DMS114 treated with DMSO at 0.1 percent for 48 hours (cell line): ENCODE data around the gene STX18.
"Not testable (repeated sequence)": the region's sequence is repeated elsewhere in the genome, so short reads cannot be mapped to it uniquely, and the experiment has no call there.

Experiments used
- DNase-seq: peaks from one replicate; lab custom pipeline; 2025; ENCODE audit not compliant: unreplicated experiment; lab: John Stamatoyannopoulos, UW

Gene STX18

DNA sequence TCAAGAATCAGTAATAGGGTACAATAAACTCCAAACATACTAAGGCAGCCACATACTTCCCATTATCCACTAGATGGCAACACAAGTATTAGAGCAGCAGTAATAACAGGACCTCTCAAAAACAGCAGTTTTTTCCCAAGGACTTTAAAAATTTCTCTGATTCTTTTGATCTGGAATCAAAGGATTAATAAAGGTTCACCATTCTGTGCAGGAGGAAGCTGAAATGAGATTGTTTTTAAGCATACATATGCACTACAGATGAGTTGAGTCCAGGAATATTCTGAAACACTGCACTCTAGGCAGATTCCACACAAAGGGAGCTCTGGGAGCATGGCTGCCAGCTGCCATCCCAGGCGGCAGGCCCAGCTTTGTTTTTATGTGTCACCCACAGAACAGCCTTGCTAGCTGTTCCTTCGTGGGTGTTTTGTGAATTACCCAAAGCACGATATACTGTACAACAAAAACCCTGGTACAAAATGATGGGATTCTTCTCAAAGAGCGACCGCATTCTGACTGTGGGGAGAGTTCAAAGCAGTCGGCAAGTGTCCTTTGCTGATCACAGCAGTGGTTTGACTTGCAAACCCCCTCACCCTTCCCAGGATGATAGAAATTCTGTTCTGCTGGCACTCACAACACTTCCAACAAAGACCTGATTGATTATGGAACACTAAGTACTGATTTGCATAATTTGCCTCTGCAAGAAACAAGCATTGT, 61.0 kb downstream of the STX18 start:
- no peak for DNase-seq

DNA sequence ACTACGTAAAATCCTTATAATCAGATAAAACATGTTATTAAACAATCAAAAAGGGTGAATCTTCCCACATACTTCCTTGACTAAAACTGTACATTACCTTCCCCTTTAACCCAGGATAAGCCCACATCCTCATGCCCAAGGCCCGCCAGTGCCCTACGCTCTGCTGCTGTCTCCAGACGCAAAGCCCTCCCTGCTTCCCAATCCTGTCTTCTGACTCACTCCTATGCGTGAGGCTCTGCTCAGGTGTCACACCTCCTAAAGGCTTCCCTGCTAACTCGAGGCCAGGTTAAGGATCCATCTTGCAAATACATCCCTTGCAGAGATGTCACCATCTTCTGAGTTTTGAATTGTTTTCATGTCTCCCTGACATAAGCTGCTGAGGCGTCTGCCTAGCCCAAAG, 61.6 kb downstream of the STX18 start:
- DNase-seq = no peak

DNA sequence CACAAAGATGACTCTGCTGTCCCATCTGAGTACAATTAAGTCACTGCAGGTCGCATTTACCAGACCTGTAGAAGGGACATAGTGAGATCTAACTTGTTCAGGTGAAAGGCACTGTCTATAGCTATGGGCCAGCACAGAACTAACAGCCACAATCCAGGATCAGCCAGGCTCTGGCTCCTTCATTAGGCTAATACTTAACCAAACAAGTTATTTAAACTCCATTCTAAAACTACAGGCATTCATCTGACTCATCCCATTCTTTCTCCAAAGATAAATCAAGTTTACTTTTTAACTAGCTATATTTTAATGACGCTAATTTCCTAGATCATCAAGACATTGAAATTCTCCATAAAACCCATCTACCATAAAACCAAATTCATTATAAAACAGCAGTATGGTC, 62.5 kb downstream of the STX18 start:
- no peak for DNase-seq

DNA sequence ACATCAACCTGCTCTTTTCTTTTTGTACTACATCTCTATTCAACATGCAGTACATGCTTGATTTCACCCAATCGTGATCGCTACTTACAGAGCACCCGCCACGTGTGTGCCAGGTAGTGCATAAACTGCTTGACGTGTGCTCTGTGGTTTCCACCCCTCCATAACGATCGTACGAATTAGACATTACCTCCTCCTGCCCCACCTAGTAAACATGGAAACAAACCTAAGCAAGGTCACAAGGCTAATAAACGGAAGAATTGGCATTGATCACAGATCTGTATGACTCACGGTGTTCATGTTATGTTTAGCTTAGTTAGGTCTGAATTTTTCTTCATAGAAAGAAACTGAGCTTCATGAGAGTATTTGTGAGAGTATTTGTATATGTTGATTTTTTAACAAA, 64.1 kb downstream of the STX18 start:
- DNase-seq = no peak

DNA sequence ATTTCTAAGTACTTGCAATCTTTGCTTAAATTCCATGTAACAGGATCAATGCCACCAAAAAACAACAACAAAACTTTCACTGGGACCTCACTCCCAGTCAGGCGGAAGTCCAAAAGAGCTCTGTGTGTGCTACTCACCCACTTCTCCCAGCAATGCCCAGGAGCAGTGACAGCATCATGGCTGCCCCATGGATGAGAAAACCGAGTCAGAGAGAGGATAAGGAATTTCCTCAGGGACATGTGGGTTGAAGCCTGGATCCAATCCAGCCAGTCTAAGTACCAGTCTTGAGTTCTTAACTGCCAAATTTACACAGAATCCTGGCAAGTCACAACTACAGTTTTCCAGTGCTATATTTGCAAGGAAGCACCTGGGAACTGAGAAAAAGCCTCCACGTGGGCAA, 64.5 kb downstream of the STX18 start:
- no peak for DNase-seq

DNA sequence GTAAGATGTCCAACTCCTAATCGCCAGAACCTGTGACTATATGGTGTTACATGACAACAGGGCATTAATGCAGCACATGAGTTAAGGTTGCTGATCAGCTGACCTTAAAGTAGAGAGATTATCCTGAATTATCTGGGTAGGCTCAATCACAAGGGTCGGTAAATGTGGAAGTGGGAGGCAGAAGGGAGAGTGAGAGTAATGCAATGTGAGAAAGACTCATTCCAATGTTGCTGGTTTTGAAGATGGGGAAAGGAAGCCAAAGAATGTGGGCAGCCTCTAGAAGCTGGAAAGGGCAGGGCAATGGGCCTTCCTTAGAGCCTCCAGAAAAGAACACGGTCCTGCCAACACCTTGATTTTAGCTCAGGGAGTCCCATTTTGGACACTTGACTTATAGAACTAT, 67.4 kb downstream of the STX18 start:
- DNase-seq = no peak

DNA sequence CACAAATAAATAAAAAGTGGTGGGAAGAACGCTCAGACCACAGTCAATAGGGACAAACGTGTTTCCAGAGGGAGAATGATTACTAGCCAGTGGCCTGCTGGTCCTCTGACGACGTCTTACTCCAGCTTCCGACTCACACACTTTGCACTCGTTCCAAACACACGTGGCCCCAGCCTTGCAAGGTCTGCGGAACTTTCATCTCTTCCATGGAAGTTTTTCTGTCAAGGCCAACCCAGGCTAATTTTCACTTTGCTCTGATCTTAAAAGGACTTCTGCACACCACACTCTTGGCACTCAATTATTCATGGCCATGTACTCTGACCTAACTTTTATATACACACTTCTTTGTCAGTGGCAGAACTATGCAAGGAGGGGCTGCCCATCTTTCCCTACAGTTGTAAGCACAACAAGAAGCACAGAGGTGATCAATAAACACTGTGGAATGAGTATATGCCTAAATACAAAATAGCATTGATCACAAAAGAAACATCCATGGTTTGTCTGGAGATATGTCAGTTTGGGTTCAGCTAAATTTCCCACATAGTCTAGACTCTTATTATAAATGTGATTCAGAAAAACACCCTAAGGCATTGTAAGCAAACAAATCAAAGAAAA, 69.4 kb downstream of the STX18 start:
- DNase-seq = no peak

DNA sequence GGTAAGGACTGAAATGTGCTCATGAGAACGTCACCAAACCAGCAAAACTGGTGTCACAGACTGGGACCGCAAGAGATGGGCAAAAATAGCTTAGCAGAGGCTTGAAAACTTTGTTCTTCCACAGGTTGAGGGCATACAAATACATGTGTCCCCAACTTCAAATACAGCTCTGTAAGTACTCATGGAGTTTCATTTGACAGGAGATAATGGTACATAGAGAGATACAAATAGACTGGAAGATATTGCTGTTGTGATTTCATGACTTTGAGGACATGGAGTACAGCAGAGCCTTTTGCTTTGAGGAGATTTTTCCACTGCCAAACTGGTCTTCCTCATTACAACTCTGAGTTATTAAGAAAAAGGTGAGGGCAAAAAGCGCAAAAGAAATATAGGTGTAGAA, 70.7 kb downstream of the STX18 start:
- DNase-seq = no peak

DNA sequence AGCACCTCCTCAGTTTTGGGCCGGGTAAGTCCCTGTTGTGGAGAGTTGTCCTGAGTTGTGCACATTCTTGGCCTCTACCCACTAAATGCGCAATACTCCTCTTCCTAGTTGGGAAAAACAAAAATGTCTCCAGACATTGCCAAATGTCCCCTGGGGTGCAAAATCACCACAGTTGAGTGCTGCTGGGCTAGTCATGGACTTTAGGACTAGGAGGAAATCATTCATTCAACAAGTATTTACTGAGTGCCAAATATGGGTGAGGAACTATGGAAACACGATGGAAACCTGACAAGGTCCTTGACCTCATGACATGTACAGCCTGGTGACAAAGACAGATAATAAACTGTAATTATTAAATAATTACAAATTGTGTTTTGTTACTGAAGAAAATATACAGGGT, 71.6 kb downstream of the STX18 start:
- DNase-seq = no peak

DNA sequence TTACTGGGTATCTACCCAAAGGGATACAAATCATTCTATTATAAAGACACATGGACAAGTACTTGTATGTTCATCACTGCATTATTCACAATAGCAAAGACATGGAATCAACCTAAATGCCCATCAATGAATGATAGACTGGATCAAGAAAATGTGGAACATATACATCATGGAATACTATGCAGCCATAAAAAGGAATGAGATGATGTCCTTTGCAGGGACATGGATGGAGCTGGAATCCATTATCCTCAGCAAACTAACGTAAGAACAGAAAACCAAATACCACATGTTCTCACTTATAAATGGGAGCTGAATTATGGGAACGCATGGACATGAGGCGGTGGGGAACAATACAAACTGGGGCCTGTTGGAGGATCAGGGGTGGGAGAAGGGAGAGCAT, 76.6 kb downstream of the STX18 start:
- not testable (repeated sequence) for DNase-seq

DNA sequence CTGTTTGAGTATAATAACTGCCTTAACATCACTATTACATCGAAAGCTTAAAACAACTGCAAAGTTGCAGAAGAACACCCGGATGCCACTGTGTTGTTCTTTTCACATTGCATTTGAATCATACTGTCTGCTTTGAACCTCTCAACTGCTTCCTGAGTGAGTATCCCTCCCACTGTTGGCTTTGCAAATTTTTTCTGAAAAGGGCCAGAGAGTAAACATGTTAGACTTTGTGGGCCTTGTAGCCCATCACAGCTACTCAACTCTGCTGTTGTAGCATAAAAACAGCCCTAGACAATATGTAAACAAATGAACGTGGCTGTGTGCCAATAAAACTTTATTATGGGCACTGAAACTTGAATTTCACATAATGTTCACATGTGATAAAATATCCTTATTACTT, 78.9 kb downstream of the STX18 start:
- DNase-seq = no peak

DNA sequence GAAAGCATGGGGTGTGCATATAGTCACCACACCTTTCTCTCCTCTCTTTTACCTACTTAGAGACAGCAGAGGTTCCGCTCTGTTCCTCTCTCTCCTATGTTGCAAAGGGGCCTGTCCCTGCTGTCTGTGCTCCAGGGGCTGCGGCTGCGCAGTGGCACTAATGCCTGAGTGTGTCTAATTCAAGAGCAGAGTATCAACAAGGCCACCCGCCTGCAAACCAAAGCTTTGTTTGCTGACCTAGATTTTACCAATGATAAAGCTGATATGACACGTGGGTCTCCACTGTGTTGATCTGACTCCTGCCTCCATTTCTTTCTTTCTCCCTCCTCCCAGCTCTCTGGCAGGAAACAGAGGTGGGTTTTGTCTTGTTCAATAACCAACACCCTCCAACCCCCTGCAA, 80.0 kb downstream of the STX18 start:
- no peak for DNase-seq

DNA sequence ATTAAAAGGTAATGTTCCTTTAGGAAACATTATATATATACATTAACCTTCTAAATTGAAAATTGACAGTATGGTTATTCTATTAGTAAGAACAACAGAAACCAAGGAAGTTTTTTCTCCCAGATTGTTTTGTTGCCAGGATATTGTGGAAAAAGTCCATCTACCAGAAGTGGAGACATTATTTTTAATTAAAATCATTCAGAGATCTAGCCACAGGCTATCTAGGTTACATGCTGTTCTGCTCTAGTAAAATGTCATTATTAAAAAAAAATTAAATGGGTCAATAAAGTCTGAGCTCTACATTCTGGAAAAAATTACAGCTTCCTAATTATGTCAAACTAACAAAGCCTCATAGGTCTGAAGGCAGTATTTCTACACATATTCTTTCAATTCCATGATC, 80.7 kb downstream of the STX18 start:
- DNase-seq = no peak

DNA sequence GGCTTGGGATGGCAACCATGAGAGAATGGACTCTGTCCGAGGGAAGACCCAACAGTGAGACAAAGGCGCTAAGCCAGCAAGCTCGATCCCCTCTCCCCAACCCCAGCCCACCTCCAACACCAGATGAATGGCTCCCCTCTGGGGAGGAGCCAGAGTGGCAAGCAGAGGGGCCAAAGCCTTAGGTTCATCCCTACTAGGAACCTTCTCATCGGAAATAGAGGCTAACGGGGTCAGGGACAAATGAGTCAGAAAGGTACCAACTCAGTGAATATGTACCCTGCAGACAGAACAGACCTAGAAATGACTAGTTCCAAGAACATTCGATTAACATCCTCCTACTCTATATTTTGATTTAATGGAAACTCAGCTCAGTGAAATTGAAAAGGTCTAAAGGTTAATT, 81.1 kb downstream of the STX18 start:
- no peak for DNase-seq

DNA sequence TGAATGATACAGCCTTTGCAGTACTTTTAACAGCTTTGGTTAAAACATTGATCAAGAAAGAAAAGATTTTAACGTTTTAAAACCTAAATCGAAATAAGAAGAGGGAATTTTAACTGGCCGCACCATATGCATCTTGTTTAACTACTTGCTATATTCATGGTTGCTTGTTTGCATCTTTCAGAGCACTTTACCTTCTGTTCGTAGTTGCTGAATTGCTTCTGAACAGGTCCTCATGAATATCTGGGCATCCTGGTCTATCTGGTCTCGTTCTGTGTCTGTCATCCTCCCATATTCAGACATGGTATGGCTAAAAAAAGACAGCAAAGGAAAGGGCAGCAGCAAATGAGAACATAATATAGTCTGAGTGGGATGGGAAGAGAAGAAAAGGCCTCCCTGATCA, 82.7 kb downstream of the STX18 start:
- DNase-seq = no peak

DNA sequence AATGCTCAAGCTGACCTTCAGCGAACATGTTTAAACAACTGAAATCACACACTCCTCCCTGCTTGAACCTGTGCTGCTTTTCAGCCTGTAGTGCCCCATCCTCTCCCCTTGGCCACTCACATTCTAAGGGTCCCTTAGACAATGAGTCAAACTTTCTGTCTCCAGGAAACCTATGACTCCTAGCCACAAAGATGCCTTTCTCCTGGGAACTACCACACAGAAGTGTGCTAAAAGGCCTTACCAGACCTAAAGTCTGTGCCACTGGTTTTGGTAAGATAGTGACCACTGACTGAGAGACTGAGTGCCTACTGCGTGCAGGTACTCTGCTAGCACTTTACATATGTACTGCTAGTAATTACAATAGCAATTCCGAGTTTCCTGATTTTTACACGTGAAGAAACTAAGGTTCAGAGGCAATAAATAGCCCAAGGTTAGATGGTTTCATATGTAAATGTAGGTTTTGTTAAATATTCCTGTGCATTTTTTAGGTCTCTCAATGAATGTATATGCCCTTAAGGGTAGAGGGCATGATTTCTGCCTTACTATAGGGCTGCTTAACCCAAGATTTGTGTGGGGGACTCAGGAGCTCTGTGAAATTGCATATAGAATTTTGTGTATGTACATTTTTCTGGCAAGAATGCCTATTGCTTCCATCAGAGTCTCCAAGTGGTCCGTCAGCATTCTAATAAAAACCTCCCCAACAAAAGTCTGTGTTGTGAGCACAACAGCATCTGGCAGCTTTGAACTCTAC, 83.9 kb downstream of the STX18 start:
- DNase-seq = no peak

DNA sequence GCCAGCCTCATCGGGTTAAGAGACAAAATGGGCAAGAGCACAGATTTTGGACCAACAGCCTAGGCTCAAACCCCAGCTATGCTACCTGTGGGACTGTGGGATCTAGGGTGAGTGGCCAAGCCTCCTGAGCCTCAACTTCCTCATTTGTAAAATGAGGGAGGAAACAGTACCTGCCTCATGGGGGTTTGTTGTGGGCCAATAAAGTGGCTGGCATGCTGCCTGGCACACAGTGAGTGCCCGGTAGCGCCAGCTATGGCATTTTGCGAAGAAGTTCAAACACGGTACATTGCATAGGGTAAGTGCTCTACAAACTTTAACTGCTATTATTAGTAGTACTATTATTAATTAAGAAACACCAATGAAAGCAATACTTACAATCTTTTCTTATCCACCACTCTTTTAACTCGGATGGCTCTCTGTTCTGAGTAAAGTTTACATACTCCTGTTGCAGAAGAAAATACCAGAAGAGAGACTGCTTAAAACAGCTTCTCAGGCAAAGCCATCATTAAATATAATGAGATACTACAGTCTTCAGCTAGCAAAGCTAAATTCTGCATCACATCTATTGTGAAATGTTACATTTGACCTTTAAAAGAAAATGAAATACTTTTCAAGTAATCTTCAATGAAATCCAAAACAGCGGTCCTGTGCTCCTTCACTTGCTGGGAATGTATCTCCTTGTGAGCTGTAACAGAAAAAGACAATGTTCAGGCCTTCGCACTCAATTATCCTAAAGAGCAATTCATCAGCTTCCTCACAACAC, 84.9 kb downstream of the STX18 start:
- no peak for DNase-seq

DNA sequence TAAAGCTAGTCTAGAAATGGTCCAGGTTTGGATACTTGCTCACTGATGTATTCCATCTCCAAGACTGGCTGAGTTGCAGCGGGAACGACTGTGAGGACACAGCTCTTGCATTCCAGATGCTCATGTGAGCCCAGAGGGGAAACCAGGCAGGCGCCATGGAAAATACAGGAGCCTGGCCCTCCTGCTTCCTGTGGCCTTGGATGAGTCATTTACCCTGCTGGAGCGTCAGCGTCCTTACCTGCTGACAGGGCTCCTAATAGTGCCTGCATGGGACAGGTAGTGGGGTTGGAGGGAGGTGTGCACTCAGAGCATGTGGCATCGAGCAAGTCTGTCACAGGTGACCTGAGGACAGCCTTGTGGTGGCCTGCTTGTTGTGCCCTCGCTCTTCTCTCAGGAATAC, 85.5 kb downstream of the STX18 start:
- no peak for DNase-seq

DNA sequence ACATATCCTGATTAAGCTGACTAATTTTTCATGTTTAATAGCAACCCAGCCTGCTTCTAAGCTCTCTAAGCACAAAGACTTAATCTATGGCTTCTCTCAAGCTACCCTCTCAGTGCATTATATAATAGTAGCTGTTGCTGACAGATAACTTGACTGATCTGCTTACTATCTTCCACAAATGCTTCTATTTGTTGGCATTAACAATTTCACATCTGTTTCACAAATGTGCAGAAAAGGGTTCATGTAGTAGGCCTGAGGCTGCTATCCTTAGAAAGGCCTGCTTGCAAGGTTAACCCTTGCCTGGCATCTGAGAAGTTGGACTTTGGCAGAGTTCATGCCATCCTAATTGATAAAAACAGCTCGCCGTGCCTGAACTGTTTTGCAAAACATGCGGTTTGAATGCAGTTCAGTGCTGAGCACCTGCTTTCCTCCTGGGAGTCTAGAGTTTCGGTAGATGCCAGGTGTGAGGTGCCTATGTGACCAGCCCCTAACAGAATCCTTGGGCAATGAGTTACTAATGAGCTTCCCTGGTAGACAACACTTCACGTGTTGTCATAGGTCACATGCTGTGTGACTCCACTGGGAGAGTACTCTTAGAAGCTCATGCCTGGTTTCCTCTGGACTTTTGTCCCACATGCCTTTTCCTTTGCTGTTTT, 86.5 kb downstream of the STX18 start:
- DNase-seq = no peak

DNA sequence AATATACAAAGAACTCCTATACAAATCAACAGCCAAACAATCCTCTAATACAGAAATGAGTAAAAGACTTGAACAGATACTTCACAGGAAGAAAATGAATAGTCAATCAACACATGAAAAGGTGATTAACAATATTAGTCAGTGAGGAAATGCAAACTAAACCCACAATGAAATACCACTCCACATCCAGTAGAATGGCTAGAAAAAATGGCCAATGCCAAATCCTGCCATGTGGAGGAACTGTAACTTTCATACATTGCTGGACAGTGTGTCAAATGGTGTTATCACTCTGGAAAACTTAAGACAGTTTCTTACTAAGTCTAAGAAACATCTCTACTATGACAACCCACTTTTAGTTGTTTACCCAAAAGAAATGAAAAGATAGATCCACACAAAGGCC, 95.4 kb downstream of the STX18 start:
- no peak for DNase-seq

DNA sequence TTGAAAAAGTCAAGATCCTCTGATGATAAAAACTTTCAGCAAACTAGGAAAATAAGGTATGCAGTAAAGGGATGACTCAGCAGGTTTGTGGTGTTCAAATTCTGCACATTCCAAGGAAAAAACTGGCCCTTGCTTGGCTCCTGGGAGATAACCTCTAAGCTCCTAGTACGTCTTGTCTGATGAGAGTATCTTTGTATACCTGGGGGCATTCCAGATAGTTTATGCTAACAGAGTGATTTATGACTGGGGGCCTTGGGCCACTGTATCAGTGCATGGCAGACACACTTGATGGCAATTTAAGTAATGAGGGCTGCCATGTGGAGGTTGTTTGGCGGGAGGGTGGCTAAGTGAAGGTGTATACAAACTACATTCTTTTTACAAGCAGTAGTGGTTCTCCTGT, 98.0 kb downstream of the STX18 start:
- no peak for DNase-seq
